Measurements from ENCODE around the gene ALG11. TPM values are rescaled to one million over a fixed set of nuclear protein-coding genes. Genes with fewer than 3 reads are reported as not detected.
A peak's percentile ranks its signal among the peaks of the same experiment; 100 is the strongest.

ALG11 gene
- total and polyA plus RNA-seq, 2 experiments from 2014 or later, result 36.9 to 40.1 TPM

DNA sequence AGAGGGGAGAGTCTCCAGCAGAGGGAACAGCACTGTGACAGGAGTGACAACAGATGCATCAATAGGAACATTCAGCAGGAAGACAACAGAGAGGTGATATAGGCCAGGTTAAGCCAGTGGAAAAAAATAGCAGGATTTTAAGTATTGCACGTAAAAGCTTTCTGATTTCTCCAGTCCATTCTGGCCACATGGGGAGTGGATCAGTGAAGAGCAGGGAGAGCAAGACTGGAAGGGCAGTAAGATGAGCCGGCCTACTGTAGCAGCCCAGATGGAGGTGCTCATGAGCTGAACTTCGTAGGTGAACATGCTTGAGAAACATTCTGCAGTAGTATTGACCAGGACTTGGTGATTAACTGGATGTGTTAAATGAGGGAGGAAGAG lies 14.0 kb downstream of the ALG11 start:
- TF ChIP-seq EZH2 (IDR thresholded peaks at IDR 0.05; ENCODE audit: low read depth, unreplicated experiment), result no peak
- TF ChIP-seq, protein P1, sequence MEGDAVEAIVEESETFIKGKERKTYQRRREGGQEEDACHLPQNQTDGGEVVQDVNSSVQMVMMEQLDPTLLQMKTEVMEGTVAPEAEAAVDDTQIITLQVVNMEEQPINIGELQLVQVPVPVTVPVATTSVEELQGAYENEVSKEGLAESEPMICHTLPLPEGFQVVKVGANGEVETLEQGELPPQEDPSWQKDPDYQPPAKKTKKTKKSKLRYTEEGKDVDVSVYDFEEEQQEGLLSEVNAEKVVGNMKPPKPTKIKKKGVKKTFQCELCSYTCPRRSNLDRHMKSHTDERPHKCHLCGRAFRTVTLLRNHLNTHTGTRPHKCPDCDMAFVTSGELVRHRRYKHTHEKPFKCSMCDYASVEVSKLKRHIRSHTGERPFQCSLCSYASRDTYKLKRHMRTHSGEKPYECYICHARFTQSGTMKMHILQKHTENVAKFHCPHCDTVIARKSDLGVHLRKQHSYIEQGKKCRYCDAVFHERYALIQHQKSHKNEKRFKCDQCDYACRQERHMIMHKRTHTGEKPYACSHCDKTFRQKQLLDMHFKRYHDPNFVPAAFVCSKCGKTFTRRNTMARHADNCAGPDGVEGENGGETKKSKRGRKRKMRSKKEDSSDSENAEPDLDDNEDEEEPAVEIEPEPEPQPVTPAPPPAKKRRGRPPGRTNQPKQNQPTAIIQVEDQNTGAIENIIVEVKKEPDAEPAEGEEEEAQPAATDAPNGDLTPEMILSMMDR (conservative IDR thresholded peaks at IDR 0.05; ENCODE audit: low read depth in 2 of 2), result peak; percentile 42 to 52
- Histone ChIP-seq H3K9me2 (ENCODE audit: insufficient read depth) (no peaks in the 10 kb centered on the region), H3K79me2 (replicated peaks; ENCODE audit: insufficient read depth) (peaks cover 29% of the 10 kb centered on the region), H3K4me3 (no peak overlapping the region), H2AFZ (no peak overlapping the region), H3K27me3 (ENCODE audit: insufficient read depth) (no peaks in the 10 kb centered on the region), H3K27ac (ENCODE audit: low read depth) (no peak overlapping the region), H4K20me1 (replicated peaks; ENCODE audit: insufficient read depth) (peaks cover 5% of the 10 kb centered on the region; the same call in 1 of the 2 replicates), H3K4me2 (no peak overlapping the region), H3F3A (replicated peaks; ENCODE audit: low read depth) (no peaks in the 10 kb centered on the region), H3K4me1 (ENCODE audit: insufficient read depth) (no peaks in the 10 kb centered on the region), H3K36me3 (ENCODE audit: insufficient read depth) (peaks cover 32% of the 10 kb centered on the region; the same call in 1 of the 2 replicates)
- ATAC-seq (peak; percentile 90), DNase-seq (ENCODE audit: low spot score) (peak; percentile 55)
- Mint-ChIP-seq H3K9me3 (peaks cover 36% of the 10 kb centered on the region; the same call in 2 of the 3 replicates), H3K4me1 (no peaks in the 10 kb centered on the region), H3K27ac (no peak overlapping the region; the same call in 1 of the 2 replicates), H3K4me3 (no peak overlapping the region), H3K27me3 (ENCODE audit: insufficient read depth, low read depth, poor library complexity) (peaks cover 7% of the 10 kb centered on the region), H3K36me3 (ENCODE audit: low read depth) (peaks cover 85% of the 10 kb centered on the region)

DNA sequence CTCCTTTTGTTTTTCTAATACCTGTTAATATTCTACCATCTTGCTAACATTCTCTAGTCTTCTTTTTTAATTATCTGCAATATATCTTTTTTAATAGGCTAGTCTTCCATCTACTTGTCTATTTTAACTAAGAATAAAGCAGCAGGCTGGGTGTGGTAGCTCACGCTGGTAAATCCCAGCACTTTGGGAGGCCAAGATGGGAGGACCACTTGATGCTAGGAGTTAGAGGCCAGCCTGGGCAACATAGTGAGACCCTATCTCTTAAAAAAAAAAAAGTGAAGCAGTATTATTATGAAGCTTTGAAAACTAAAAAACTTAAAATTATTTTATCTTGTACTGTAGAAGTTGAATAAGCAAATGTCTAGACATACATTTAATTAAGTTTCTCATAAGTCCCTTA lies 15.6 kb downstream of the ALG11 start:
- H3K4me3 ChIP-seq, result no peak overlapping the region
- H3K4me2 ChIP-seq, result no peak overlapping the region
- H3K27ac ChIP-seq (ENCODE audit: low read depth), result no peak overlapping the region
- H3K4me1 ChIP-seq (ENCODE audit: insufficient read depth), result no peaks in the 10 kb centered on the region
- Mint-ChIP-seq H3K4me1 (no peaks in the 10 kb centered on the region), H3K36me3 (ENCODE audit: low read depth) (peaks cover 76% of the 10 kb centered on the region), H3K9me3 (peaks cover 36% of the 10 kb centered on the region; the same call in 2 of the 3 replicates), H3K27ac (no peak overlapping the region), H3K4me3 (no peak overlapping the region), H3K27me3 (ENCODE audit: insufficient read depth, low read depth, poor library complexity) (peaks cover 7% of the 10 kb centered on the region)
- no peaks in the 10 kb centered on the region for H3K27me3 ChIP-seq (ENCODE audit: insufficient read depth)
- peaks cover 31% of the 10 kb centered on the region; the same call in 1 of the 2 replicates for H3K36me3 ChIP-seq (ENCODE audit: insufficient read depth)
- no peaks in the 10 kb centered on the region for H3F3A ChIP-seq (replicated peaks; ENCODE audit: low read depth)
- DNase-seq (ENCODE audit: low spot score), result no peak
- TF ChIP-seq CREB1 (CRISPR knock-in tag; IDR thresholded peaks at IDR 0.05; ENCODE audit: low read depth) (no peak), ZNF331 (CRISPR knock-in tag; IDR thresholded peaks at IDR 0.05; ENCODE audit: low read depth) (no peak)
- TF ChIP-seq, protein P2, sequence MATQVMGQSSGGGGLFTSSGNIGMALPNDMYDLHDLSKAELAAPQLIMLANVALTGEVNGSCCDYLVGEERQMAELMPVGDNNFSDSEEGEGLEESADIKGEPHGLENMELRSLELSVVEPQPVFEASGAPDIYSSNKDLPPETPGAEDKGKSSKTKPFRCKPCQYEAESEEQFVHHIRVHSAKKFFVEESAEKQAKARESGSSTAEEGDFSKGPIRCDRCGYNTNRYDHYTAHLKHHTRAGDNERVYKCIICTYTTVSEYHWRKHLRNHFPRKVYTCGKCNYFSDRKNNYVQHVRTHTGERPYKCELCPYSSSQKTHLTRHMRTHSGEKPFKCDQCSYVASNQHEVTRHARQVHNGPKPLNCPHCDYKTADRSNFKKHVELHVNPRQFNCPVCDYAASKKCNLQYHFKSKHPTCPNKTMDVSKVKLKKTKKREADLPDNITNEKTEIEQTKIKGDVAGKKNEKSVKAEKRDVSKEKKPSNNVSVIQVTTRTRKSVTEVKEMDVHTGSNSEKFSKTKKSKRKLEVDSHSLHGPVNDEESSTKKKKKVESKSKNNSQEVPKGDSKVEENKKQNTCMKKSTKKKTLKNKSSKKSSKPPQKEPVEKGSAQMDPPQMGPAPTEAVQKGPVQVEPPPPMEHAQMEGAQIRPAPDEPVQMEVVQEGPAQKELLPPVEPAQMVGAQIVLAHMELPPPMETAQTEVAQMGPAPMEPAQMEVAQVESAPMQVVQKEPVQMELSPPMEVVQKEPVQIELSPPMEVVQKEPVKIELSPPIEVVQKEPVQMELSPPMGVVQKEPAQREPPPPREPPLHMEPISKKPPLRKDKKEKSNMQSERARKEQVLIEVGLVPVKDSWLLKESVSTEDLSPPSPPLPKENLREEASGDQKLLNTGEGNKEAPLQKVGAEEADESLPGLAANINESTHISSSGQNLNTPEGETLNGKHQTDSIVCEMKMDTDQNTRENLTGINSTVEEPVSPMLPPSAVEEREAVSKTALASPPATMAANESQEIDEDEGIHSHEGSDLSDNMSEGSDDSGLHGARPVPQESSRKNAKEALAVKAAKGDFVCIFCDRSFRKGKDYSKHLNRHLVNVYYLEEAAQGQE (IDR thresholded peaks at IDR 0.05; ENCODE audit: unreplicated experiment), result no peak
- TF ChIP-seq, protein P1 (conservative IDR thresholded peaks at IDR 0.05; ENCODE audit: low read depth in 2 of 2), result no peak
- H2AFZ ChIP-seq, result no peak overlapping the region
- no peaks in the 10 kb centered on the region for H3K9me2 ChIP-seq (ENCODE audit: insufficient read depth)
- H3K79me2 ChIP-seq (replicated peaks; ENCODE audit: insufficient read depth), result peaks cover 29% of the 10 kb centered on the region
- H4K20me1 ChIP-seq (replicated peaks; ENCODE audit: insufficient read depth), result peaks cover 5% of the 10 kb centered on the region; the same call in 1 of the 2 replicates
- ATAC-seq, result no peak
